Lung (tissue), 12 donors: ENCODE results near the gene BCL2L13. TPM values are rescaled to one million over a fixed set of nuclear protein-coding genes. Genes with fewer than 3 reads are reported as not detected.

Experiments used
- ATAC-seq: fragments of 200-7000 bp; cut with Tn5 transposase; one replicate; pipeline ENCODE4 v1.9.1; 2020; ENCODE audit warnings: moderate number of reproducible peaks; ENCODE audit not compliant: insufficient read depth, low FRiP score
- DNase-seq, 3 donors: peaks; one replicate each; pipeline ENCODE4 v3.0.0-alpha.2; 2013 to 2017
- H3K27ac ChIP-seq, 2 donors: one replicate each; pipeline ENCODE4 v1.5.1; 2013; ENCODE audit warnings: mild to moderate bottlenecking in 2 of 2, moderate library complexity in 2 of 2, control low read depth in 1 of 2, inconsistent platforms in 1 of 2, low read depth in 1 of 2, low read length in 1 of 2
- H3K27me3 ChIP-seq, 3 donors: one replicate each; pipeline ENCODE4 v1.5.1; 2013; ENCODE audit warnings: low read length in 2 of 3; ENCODE audit not compliant: control insufficient read depth in 3 of 3, insufficient read depth in 3 of 3
- H3K36me3 ChIP-seq, 4 donors: one replicate each; pipeline ENCODE4 v1.5.1; 2013; ENCODE audit warnings: low read length in 4 of 4, mild to moderate bottlenecking in 1 of 4, moderate library complexity in 1 of 4; ENCODE audit not compliant: control insufficient read depth in 4 of 4, insufficient read depth in 4 of 4
- H3K4me1 ChIP-seq, 5 donors: one replicate each; pipeline ENCODE4 v1.5.1; 2013; ENCODE audit warnings: low read length in 5 of 5, mild to moderate bottlenecking in 2 of 5, moderate library complexity in 1 of 5; ENCODE audit not compliant: control insufficient read depth in 5 of 5, insufficient read depth in 5 of 5
- H3K4me3 ChIP-seq: one replicate; pipeline ENCODE4 v1.5.1; 2013; ENCODE audit warnings: mild to moderate bottlenecking, control low read depth, moderate library complexity
- H3K9ac ChIP-seq, 2 donors: one replicate each; pipeline ENCODE4 v1.5.1; 2013; ENCODE audit warnings: low read length in 2 of 2, control low read depth in 1 of 2; ENCODE audit not compliant: insufficient read depth in 1 of 2
- H3K9me3 ChIP-seq, 4 donors: one replicate each; pipeline ENCODE4 v1.5.1; 2013; ENCODE audit warnings: low read length in 3 of 4, mild to moderate bottlenecking in 1 of 4, moderate library complexity in 1 of 4; ENCODE audit not compliant: control insufficient read depth in 4 of 4, insufficient read depth in 3 of 4
- CTCF ChIP-seq: IDR thresholded peaks from 2 replicates; pipeline ENCODE4 v1.5.1; 2012; ENCODE audit warnings: mild to moderate bottlenecking; ENCODE audit errors: control extremely low read depth, extremely low read depth
- WGBS, 2 donors: extraction: QIAGEN DNeasy Blood & Tissue Kit; methylation state at CpG; one replicate each; pipeline ENCODE4 v1.1.7; 2013; 5-methylcytosine and 5-hydroxymethylcytosine counted together
- polyA plus RNA-seq, 2 donors: library from polyadenylated mRNA; stranded (reverse); fragments of 200-250 nt; gene quantifications; one replicate each; pipeline ENCODE4 v1.2.1, GENCODE V29; 2013
- total RNA-seq, 2 donors: library from RNA; depleted of rRNA in 1 of 2; stranded (reverse); fragments of >200 nt in 1 of 2; gene quantifications; one replicate each; pipeline ENCODE4 v1.2.1, GENCODE V29; 2014 to 2021
- donor health status: control.
- donor health status: control.
- donor health status: Bipolar disorder and iron deficiency.
- donor health status: healthy.
- donor health status: DM: yes; HTN: yes; CAD: no.

BCL2L13 gene
- total and polyA plus RNA-seq, 4 donors, result 21.4 to 52.4 (median 33.8) TPM

DNA sequence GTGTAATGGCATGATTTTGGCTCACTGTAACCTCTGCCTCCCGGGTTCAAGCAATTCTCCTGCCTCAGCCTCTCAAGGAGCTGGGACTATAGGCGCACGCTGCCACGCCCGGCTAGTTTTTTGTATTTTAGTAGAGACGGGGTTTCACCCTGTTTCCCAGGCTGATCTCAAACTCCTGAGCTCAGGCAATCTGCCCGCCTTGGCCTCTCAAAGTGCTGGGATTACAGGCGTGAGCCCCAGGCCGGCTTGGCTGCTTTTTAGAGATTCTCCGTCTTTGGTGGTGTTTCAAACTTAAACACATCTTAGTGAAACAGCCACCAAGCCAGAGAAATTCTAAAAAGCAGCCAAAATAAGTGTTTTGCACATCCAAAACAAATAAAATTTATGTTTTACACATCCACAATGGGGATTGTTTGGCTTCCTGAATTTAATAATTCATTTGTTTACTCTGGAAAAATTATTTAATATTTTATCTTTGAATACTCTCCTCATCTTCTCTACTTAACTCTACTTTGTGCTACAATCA is 18.4 kb downstream of the BCL2L13 start:
- no peak for TF ChIP-seq CTCF
- DNase-seq (no peak), ATAC-seq (no peak)
- Histone ChIP-seq H3K9me3 (no peaks in the 10 kb centered on the region), H3K27me3 (no peaks in the 10 kb centered on the region), H3K4me1 (no peaks in the 10 kb centered on the region), H3K9ac (no peak overlapping the region), H3K27ac (no peak overlapping the region), H3K36me3 (peaks cover 0 to 14% (median 10%) of the 10 kb centered on the region in 4 donors), H3K4me3 (no peak overlapping the region)
- WGBS, 2 donors, result 94 to 95% methylated on average over 10 of the region's 10 CpGs

DNA sequence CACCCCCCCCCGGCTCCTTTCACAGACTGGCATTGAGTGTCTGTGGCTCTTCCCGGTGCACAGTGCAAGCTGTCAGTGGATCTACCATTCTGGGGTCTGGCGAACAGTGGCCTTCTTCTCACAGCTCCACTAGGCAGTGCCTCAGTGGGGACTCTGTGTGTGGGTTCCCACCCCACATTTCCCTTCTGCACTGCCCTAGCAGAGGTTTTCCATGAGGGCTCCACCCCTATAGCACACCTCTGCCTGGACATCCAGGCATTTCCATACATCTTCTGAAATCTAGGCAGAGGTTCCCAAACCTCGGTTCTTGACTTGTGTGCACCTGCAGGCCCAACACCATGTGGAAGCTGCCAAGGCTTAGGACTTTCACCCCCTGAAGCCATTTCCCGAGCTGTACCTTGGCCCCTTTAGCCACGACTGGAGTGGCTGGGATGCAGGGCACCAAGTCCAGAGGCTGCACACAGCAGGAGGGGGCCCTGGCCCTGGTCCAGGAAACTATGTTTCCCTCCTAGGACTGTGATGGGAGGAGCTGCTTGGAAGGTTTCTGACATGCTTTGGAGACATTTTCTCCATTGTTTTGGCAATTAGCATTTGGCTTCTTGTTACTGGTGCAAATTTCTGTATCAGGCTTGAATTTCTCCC is 26.0 kb downstream of the BCL2L13 start:
- peaks cover 7 to 19% (median 13%) of the 10 kb centered on the region in 4 donors for H3K36me3 ChIP-seq
- no peak overlapping the region for H3K27ac ChIP-seq
- peaks cover 0 to 5% (median 0%) of the 10 kb centered on the region in 4 donors for H3K9me3 ChIP-seq
- no peak overlapping the region for H3K4me3 ChIP-seq
- no peak for ATAC-seq
- no peaks in the 10 kb centered on the region for H3K27me3 ChIP-seq
- no peak for DNase-seq
- 95 to 96% methylated on average over 6 of the region's 6 CpGs for WGBS, 2 donors
- peaks cover 0 to 5% (median 0%) of the 10 kb centered on the region in 5 donors for H3K4me1 ChIP-seq
- no peak for TF ChIP-seq CTCF
- H3K9ac ChIP-seq, result no peak overlapping the region

DNA sequence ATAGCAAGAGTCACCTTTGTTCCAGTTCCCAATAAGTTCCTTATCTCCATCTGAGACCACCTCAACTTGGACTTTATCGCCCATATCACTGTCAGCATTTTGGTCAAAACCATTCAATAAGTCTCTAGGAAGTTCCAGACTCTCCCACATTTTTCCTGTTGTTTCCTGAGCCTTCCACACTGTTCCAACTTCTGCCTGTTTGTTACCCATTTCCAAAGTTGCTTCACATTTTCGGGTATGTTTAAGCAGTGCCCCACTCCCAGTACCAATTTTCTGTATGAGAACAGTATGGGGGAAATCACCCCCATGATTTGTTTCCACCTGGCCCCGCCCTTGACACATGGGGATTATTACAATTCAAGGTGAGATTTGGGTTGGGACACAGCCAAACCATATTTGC is 26.7 kb downstream of the BCL2L13 start:
- ATAC-seq, result no peak

More for the DNA sequence above, 26.7 kb downstream of the BCL2L13 start:
- H3K4me1 ChIP-seq, result peaks cover 0 to 5% (median 0%) of the 10 kb centered on the region in 5 donors
- no peak overlapping the region for H3K9ac ChIP-seq
- H3K9me3 ChIP-seq, result peaks cover 0 to 5% (median 0%) of the 10 kb centered on the region in 4 donors
- WGBS, 2 donors, result 64 to 89% methylated on average over 3 of the region's 3 CpGs
- no peak for TF ChIP-seq CTCF
- DNase-seq, result no peak
- no peaks in the 10 kb centered on the region for H3K27me3 ChIP-seq
- H3K27ac ChIP-seq, result no peak overlapping the region
- H3K36me3 ChIP-seq, result peaks cover 7 to 19% (median 13%) of the 10 kb centered on the region in 4 donors
- no peak overlapping the region for H3K4me3 ChIP-seq
